ENCODE results near the gene MNX1. TPM values are rescaled to one million over a fixed set of nuclear protein-coding genes. Genes with fewer than 3 reads are reported as not detected.
A peak's percentile ranks its signal among the peaks of the same experiment; 100 is the strongest.

The MNX1 gene
- polyA plus RNA-seq, 1 donor from 2014 or later = not detected

GRCh38 chr7:157019718-157020451, 9.4 kb upstream of the MNX1 start:
- Histone ChIP-seq H3K4me3 (ENCODE audit: low read length) (no peak overlapping the region), H3K79me2 (replicated peaks; ENCODE audit: insufficient read depth, low read length) (no peaks in the 10 kb centered on the region), H3K4me2 (ENCODE audit: low read length) (no peak overlapping the region), H3K9ac (ENCODE audit: low read length) (no peak overlapping the region), H3F3A (ENCODE audit: insufficient read depth, low read length, poor library complexity, severe bottlenecking) (no peaks in the 10 kb centered on the region), H3K9me2 (ENCODE audit: insufficient read depth, low read length) (no peaks in the 10 kb centered on the region), H3K9me3 (ENCODE audit: low read length) (peaks cover 5% of the 10 kb centered on the region), H3K36me3 (ENCODE audit: insufficient read depth, low read length) (no peaks in the 10 kb centered on the region), H3K27me3 (ENCODE audit: insufficient read depth, low read depth, low read length) (peaks cover 100% of the 10 kb centered on the region), H2AFZ (ENCODE audit: low read depth, low read length) (no peak overlapping the region), H4K20me1 (ENCODE audit: insufficient read depth) (no peaks in the 10 kb centered on the region), H3K27ac (ENCODE audit: low read length) (no peak overlapping the region)
- TF ChIP-seq RAD21 (conservative IDR thresholded peaks at IDR 0.05) = no peak
- TF ChIP-seq POLR2AphosphoS5 (IDR thresholded peaks at IDR 0.05) = peak; percentile 61

- Histone ChIP-seq H2AFZ (ENCODE audit: low read depth, low read length) (no peak overlapping the region), H3K27me3 (ENCODE audit: insufficient read depth, low read depth, low read length) (peaks cover 100% of the 10 kb centered on the region), H4K20me1 (ENCODE audit: insufficient read depth) (no peaks in the 10 kb centered on the region), H3K27ac (ENCODE audit: low read length) (no peak overlapping the region), H3K9ac (ENCODE audit: low read length) (no peak overlapping the region), H3K36me3 (ENCODE audit: insufficient read depth, low read length) (no peaks in the 10 kb centered on the region), H3K4me2 (ENCODE audit: low read length) (no peak overlapping the region), H3K9me2 (ENCODE audit: insufficient read depth, low read length) (no peaks in the 10 kb centered on the region), H3F3A (ENCODE audit: insufficient read depth, low read length, poor library complexity, severe bottlenecking) (no peaks in the 10 kb centered on the region), H3K4me3 (ENCODE audit: low read length) (no peak overlapping the region), H3K79me2 (replicated peaks; ENCODE audit: insufficient read depth, low read length) (no peaks in the 10 kb centered on the region), H3K9me3 (ENCODE audit: low read length) (no peaks in the 10 kb centered on the region)
- no peak for TF ChIP-seq MXI1 (conservative IDR thresholded peaks at IDR 0.05; ENCODE audit: poor library complexity, severe bottlenecking)
- peak; percentile 93 for TF ChIP-seq EZH2 (IDR thresholded peaks at IDR 0.05; ENCODE audit: borderline replicate concordance, insufficient read depth, low read length, poor library complexity, severe bottlenecking)
Measured at GRCh38 chr7:157018997-157019608, 8.6 kb upstream of the MNX1 start.

- no peak overlapping the region for H3K4me2 ChIP-seq (ENCODE audit: low read length)
- H4K20me1 ChIP-seq (ENCODE audit: insufficient read depth) = no peaks in the 10 kb centered on the region
- H3K27me3 ChIP-seq (ENCODE audit: insufficient read depth, low read depth, low read length) = peaks cover 100% of the 10 kb centered on the region
- no peaks in the 10 kb centered on the region for H3F3A ChIP-seq (ENCODE audit: insufficient read depth, low read length, poor library complexity, severe bottlenecking)
- no peak overlapping the region for H3K4me3 ChIP-seq (ENCODE audit: low read length)
- H3K27ac ChIP-seq (ENCODE audit: low read length) = no peak overlapping the region
- no peaks in the 10 kb centered on the region for H3K9me2 ChIP-seq (ENCODE audit: insufficient read depth, low read length)
- no peak overlapping the region for H3K9ac ChIP-seq (ENCODE audit: low read length)
- H3K36me3 ChIP-seq (ENCODE audit: insufficient read depth, low read length) = no peaks in the 10 kb centered on the region
- H3K79me2 ChIP-seq (replicated peaks; ENCODE audit: insufficient read depth, low read length) = no peaks in the 10 kb centered on the region
- no peaks in the 10 kb centered on the region for H3K9me3 ChIP-seq (ENCODE audit: low read length)
- TF ChIP-seq REST (IDR thresholded peaks at IDR 0.05; ENCODE audit: borderline replicate concordance) (no peak), EP300 (conservative IDR thresholded peaks at IDR 0.05; ENCODE audit: poor library complexity, severe bottlenecking) (no peak), CTCF (IDR thresholded peaks at IDR 0.05; ENCODE audit: poor library complexity, severe bottlenecking) (no peak), EZH2 (IDR thresholded peaks at IDR 0.05; ENCODE audit: borderline replicate concordance, insufficient read depth, low read length, poor library complexity, severe bottlenecking) (peak; percentile 15)
- H2AFZ ChIP-seq (ENCODE audit: low read depth, low read length) = no peak overlapping the region
Measured at GRCh38 chr7:157018328-157018996, 8.0 kb upstream of the MNX1 start.

Measured in neural cell (in vitro differentiated cells).